SH-SY5Y (cell line): Measurements from ENCODE around the gene TRIO.
A peak's percentile ranks its signal among the peaks of the same experiment; 100 is the strongest.

Experiments
- GATA2 ChIP-seq: IDR thresholded peaks from 2 replicates; pipeline ENCODE4 v1.6.1; 2011; ENCODE audit warnings: mild to moderate bottlenecking, low read depth, low read length
- GATA3 ChIP-seq: IDR thresholded peaks from 2 replicates; pipeline ENCODE4 v1.6.1; 2011; ENCODE audit warnings: low read depth, mild to moderate bottlenecking, low read length, moderate library complexity

TRIO gene

DNA sequence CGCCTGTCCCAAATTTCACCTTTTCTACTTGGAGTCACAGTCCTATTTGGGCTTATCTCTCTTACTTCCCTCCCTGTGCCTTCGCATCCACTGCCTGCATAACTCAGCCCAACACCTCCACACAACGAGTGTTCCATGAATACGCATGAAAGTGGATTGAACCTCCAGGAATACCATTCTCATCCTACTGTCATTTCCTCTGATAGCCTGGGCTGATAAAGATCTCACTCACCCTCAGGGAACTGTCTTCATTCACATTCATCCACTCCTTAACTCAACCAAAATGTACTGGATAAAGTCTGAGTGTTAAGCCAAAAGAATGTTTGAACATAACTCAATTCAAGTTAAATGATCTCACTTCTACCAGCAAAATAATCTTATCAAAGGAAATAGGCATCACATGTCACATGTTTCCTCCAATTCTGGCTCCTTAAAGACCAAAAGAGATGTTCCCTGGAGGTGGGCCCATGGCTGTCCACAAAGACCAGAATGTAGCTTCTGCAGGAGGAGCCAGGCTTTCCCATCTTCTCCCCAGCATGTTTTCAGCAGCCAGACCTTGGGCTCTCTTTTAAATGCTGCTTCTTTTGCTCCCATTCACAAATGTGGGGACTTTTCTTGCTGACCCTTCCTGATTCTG is 28.4 kb upstream of the TRIO start:
- TF ChIP-seq GATA2: no peak
- TF ChIP-seq GATA3: no peak

- no peak for TF ChIP-seq GATA2
- TF ChIP-seq GATA3: no peak
Observed at GRCh38 chr5:14115323-14115895, 27.7 kb upstream of the TRIO start.

GRCh38 chr5:14118551-14119320 is 24.4 kb upstream of the TRIO start:
- TF ChIP-seq GATA3: no peak
- no peak for TF ChIP-seq GATA2

GRCh38 chr5:14120176-14120575 is 23.0 kb upstream of the TRIO start:
- TF ChIP-seq GATA2 (no peak), GATA3 (no peak)

GRCh38 chr5:14121552-14121951 is 21.6 kb upstream of the TRIO start:
- TF ChIP-seq GATA2 (0 out of 2 replicates have a peak, but pooled peaks have one; percentile 5), GATA3 (no peak)

- TF ChIP-seq GATA2 (no peak), GATA3 (no peak)
Observed at GRCh38 chr5:14122089-14122488, 21.1 kb upstream of the TRIO start.

DNA sequence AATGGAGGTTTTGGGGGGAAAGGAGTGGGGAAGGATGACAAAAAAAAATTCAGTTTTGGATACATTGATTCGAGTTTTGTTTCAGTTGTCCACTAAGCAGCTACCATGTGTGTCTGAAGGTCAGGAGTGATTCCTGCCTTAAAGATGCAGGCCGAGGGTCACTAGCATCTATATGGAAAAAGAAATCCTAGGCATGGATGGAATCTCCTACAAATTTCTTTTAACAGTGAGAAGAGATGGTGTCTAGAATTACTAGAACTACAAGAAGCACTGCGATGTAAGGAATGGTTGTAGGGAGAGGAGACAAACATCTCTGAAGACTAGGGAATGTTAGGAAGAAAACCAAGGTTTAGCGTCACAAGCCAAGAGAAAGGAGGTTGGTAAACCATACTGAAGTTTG is 19.6 kb upstream of the TRIO start:
- TF ChIP-seq GATA3: no peak
- TF ChIP-seq GATA2: no peak

DNA sequence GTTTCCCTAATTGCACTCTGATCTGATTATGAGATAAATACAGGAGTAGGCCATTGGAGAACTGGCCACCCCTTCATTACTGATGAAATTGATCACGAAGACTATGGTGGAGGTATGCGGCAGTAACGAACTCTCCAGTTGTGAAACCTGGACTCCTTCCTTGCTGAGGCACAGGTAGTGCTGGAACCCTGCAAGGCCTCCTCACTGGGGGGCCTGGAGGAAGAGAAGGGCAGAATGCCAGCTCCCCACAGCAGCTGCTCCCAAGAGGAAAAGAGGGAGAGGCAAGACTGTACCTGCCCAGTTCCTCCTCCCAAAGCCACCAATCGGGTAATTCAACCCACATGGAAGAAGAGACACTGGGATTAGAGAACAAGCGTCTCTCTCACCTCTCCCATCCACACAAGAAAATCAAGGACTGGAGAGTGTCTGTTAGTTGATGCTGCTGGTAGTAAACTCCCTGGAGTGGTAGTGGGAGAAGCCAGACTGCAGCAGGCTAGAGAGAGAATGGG is 19.1 kb upstream of the TRIO start:
- TF ChIP-seq GATA2 (no peak), GATA3 (no peak)

DNA sequence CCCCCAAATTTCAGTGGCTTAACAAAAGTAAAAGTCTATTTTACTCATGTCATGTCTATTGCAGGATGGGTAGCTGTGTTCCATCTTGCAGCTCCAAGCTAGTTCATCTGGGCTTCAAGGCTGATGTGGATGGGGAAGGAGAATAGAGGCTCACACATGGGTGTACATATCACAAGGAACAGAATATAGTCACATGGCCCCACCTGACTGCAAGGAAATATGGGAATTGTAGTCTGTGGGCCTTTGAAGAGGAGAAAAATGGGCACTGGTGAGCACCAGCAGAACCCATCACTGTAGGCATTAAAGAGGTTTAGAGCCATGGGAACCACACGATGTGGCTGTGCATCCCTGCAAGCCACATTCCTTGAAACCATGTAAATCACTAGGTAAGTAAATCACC is 17.9 kb upstream of the TRIO start:
- no peak for TF ChIP-seq GATA2
- TF ChIP-seq GATA3: no peak

GRCh38 chr5:14127587-14127986 is 15.6 kb upstream of the TRIO start:
- no peak for TF ChIP-seq GATA2
- no peak for TF ChIP-seq GATA3

GRCh38 chr5:14128079-14128478 is 15.1 kb upstream of the TRIO start:
- TF ChIP-seq GATA2 (no peak), GATA3 (no peak)

DNA sequence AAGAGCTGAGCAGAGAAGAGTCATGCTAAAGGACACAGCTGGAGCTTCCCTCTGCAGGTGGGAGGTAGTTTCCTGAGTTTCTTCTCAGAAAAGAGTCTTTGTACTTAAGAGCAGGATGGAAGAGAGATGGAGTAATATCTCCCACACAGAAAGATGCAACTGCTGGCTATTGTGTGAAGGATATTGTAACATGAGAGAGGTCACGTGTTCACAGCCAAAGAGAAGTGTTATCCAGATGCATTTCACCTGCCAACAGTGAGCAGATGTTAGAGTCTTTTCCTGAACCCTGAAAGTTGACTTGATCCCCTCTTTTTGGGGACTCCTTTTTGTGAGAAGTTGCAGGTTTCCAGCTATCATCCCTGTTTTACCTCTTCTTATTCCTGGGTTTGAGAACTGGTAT is 14.0 kb upstream of the TRIO start:
- TF ChIP-seq GATA3 (no peak), GATA2 (no peak)

- no peak for TF ChIP-seq GATA2
- no peak for TF ChIP-seq GATA3
Observed at GRCh38 chr5:14131855-14132503, 11.2 kb upstream of the TRIO start.

GRCh38 chr5:14133394-14133793 is 9.7 kb upstream of the TRIO start:
- TF ChIP-seq GATA2: no peak
- no peak for TF ChIP-seq GATA3

DNA sequence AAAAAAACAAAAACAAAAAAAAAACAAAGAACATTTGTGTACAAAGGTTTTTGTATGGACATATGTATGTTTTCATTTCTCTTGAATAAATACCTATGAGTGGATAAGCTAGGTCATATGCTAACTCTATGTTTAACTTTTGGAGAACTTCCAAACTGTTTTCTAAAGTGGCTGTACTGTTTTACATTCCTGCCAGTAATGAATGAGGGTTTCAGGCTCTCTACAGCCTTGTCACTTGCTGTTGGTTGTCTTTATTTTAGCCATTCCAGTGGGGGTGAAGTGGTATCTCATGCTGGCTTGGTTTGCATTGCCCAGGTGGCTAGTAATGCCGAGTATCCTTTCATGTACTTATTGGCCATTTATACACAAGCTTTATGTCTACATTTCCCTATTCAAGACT is 9.1 kb upstream of the TRIO start:
- no peak for TF ChIP-seq GATA3
- TF ChIP-seq GATA2: no peak
